Activated B cell treated with CpG ODN at 0.5 μM for 24 hours (primary cell): ENCODE measurements around the gene RABGAP1L. TPM values are rescaled to one million over a fixed set of nuclear protein-coding genes. Genes with fewer than 3 reads are reported as not detected.
"Not testable (repeated sequence)": the region's sequence is repeated elsewhere in the genome, so short reads cannot be mapped to it uniquely, and the experiment has no call there.

Experiments used
- ATAC-seq: fragments of 200-7000 bp; cut with Tn5 transposase; one replicate; pipeline ENCODE4 v1.10.0; 2021; ENCODE audit warnings: low read depth, mild to moderate bottlenecking, moderate library complexity
- CTCF ChIA-PET: fragments of 350-600 bp; sonication (Branson Sonifier 250); formaldehyde crosslinking; loops from one replicate; lab custom pipeline; 2021; ENCODE audit warnings: antibody characterized with exemption; lab: Charles Lee
- POLR2A ChIA-PET: fragments of 350-600 bp; sonication (Branson Sonifier 250); formaldehyde crosslinking; loops from one replicate; lab custom pipeline; 2021; ENCODE audit warnings: antibody characterized with exemption; lab: Charles Lee
- DNase-seq: peaks from one replicate; pipeline ENCODE4 v3.0.0; 2022
- H3K27ac Mint-ChIP-seq: one replicate; pipeline ENCODE4 v1.8.0; 2020; ENCODE audit warnings: mixed read lengths
- H3K27me3 Mint-ChIP-seq: one replicate; pipeline ENCODE4 v1.8.0; 2021; ENCODE audit warnings: mixed read lengths
- H3K36me3 Mint-ChIP-seq: one replicate; pipeline ENCODE4 v1.8.0; 2021; ENCODE audit warnings: low read depth, mixed read lengths
- H3K4me1 Mint-ChIP-seq: one replicate; pipeline ENCODE4 v1.8.0; 2021; ENCODE audit warnings: mixed read lengths
- H3K4me3 Mint-ChIP-seq: one replicate; pipeline ENCODE4 v1.8.0; 2020; ENCODE audit warnings: mild to moderate bottlenecking, mixed read lengths
- H3K9me3 Mint-ChIP-seq: one replicate; pipeline ENCODE4 v1.8.0; 2020; ENCODE audit warnings: mixed read lengths
- intact Hi-C: fragments of 100-400 bp; cut with micrococcal nuclease; formaldehyde crosslinking; loops from one replicate; pipeline ENCODE4 v1.15.1; 2024
- total RNA-seq: library from RNA; stranded (reverse); gene quantifications from 2 replicates; pipeline ENCODE4 v1.2.3, GENCODE V29; 2022
- TF ChIP-seq, protein P1 (sequence below): fragments of 200-600 bp; IDR thresholded peaks from one replicate; pipeline ENCODE4 v1.8.0; 2022; ENCODE audit warnings: antibody characterized with exemption, mild to moderate bottlenecking

The RABGAP1L gene
- total RNA-seq, 1 donor from 2014 or later, result 126 TPM

DNA sequence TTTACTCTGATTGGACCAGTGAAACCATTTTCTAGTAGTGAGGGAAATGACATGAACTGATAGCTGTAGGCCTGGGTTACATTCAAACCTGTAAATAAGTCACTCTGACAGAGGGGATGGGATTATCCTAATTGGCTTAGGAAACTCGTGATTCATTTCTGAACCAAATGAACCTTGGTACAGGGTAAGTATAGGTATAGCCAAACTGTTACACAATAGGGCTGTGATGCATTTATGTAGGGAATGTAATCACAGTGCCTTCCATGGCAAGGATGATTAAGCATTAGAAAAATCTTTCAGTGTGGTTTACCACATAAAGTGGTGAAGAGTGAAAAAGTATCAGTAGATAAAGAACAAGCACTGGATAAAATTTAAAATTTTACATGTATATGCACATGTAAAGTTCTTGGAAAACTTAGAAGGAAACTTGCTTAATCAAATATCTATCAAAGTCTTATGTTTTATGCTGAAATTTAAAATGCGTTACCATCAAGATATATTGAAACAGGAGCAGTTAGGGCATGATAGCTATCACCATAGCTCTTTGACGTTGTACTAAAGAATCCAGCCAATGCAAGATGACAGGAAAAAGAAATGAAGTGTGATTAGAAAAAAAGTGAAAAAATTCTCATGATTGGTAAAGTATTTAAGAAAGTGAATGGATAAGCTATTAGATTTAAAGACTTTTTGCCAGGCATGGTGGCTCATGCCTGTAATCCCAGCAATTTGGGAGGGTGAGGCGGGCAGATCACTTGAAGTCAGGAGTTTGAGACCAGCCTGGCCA is 63.0 kb downstream of the RABGAP1L start:
- peaks cover 2% of the 10 kb centered on the region for H3K9me3 Mint-ChIP-seq
- ChIA-PET POLR2A (interaction anchor here (0.7 kb wide), 1 partner anchor 249 kb away, joined by 3 read pairs; no protein-coding TSS in a partner anchor), CTCF (interaction anchor here (0.5 kb wide), 1 partner anchor 57 kb away, joined by 3 read pairs; no protein-coding TSS in a partner anchor)
- H3K4me3 Mint-ChIP-seq, result no peak overlapping the region
- peaks cover 48% of the 10 kb centered on the region for H3K36me3 Mint-ChIP-seq
- no peaks in the 10 kb centered on the region for H3K27me3 Mint-ChIP-seq
- DNase-seq (no peak), ATAC-seq (no peak)
- peak overlapping the region; percentile 73 for H3K27ac Mint-ChIP-seq
- H3K4me1 Mint-ChIP-seq, result peaks cover 47% of the 10 kb centered on the region
- intact Hi-C loops, result no loop called here
- TF ChIP-seq, protein P1, sequence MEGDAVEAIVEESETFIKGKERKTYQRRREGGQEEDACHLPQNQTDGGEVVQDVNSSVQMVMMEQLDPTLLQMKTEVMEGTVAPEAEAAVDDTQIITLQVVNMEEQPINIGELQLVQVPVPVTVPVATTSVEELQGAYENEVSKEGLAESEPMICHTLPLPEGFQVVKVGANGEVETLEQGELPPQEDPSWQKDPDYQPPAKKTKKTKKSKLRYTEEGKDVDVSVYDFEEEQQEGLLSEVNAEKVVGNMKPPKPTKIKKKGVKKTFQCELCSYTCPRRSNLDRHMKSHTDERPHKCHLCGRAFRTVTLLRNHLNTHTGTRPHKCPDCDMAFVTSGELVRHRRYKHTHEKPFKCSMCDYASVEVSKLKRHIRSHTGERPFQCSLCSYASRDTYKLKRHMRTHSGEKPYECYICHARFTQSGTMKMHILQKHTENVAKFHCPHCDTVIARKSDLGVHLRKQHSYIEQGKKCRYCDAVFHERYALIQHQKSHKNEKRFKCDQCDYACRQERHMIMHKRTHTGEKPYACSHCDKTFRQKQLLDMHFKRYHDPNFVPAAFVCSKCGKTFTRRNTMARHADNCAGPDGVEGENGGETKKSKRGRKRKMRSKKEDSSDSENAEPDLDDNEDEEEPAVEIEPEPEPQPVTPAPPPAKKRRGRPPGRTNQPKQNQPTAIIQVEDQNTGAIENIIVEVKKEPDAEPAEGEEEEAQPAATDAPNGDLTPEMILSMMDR, result no peak

DNA sequence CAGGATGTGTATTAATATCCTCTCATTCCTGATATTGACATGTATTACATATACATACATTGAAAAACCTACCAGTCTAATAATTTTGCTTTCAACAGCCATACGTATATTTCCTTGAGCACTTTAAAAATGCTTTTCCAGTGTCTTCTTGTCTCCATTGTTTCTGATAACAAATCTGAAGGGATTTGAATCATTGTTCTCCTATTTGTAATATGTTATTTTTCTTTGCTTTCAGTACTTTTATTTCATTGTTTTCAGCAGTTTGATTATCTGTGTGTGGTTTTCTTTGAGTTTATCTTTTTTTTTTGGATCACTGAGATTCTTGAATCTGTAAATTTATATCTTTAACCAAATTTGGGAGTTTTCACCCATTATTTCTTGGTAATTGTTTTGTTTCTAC is 65.3 kb downstream of the RABGAP1L start:
- peaks cover 51% of the 10 kb centered on the region for H3K4me1 Mint-ChIP-seq
- peaks cover 5% of the 10 kb centered on the region for H3K9me3 Mint-ChIP-seq
- TF ChIP-seq, protein P1, result no peak
- H3K36me3 Mint-ChIP-seq, result peaks cover 67% of the 10 kb centered on the region
- H3K4me3 Mint-ChIP-seq, result no peak overlapping the region
- no peak overlapping the region for H3K27ac Mint-ChIP-seq
- intact Hi-C loops, result no loop called here
- ChIA-PET POLR2A (no interaction called here), CTCF (no interaction called here)
- ATAC-seq (no peak), DNase-seq (no peak)
- H3K27me3 Mint-ChIP-seq, result no peaks in the 10 kb centered on the region

DNA sequence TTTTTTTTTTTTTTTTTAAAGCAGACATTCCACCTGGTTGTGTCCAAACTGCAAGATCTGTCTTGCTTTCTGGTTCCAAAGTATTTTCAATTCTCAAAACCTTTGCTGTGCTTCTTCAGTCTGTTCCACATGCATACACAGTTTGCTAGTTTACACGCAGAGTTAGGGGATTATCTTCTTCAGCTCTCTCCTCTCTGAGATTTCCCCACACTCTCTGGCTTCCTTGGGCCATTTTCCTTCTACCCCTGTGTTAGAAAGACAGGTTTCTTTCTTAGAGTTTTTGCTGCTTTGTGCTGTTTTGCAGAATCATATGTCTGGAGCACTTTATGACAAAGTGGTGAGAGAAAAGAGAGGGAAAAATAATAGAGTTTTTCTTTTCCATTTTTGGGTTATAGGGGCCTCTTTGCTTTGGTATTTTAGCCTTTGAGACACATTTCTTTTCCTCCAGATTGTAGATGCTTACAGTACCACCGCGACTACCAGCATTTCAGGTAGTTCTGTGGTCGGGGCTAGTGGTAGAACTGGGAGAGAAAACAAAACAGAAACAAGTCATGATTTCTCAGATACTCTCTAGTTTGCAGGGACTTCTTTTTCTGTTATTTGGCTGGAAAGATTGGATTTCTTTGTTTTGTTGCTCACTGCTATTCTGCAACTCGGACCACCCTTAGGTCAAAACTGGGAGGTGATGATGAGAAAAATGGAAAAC is 66.3 kb downstream of the RABGAP1L start:
- H3K4me1 Mint-ChIP-seq, result peaks cover 45% of the 10 kb centered on the region
- H3K36me3 Mint-ChIP-seq, result peaks cover 74% of the 10 kb centered on the region
- DNase-seq (no peak), ATAC-seq (no peak)
- ChIA-PET CTCF (no interaction called here), POLR2A (no interaction called here)
- TF ChIP-seq, protein P1, result no peak
- intact Hi-C loops, result no loop called here
- H3K27me3 Mint-ChIP-seq, result no peaks in the 10 kb centered on the region
- no peak overlapping the region for H3K4me3 Mint-ChIP-seq
- peak overlapping the region; percentile 0 for H3K27ac Mint-ChIP-seq
- peaks cover 5% of the 10 kb centered on the region for H3K9me3 Mint-ChIP-seq

DNA sequence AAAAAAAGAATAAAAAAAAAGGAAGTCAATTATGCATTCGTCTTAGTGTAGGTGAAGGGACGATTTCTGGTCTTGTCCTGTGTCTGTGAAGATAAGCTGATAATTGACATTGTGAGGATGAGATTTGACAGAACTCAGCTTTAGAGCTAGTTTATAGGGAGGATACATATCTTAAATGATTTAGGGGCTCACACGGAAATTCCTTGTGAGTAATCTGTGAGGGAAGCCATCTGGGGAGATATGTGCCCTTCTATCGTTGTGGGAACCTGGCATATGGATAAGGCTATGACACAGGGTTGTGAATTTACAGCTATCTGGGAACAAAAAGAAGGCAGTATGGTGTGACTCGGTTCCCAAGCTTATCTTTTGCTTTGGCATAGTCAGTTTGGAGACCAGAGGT is 71.1 kb downstream of the RABGAP1L start:
- TF ChIP-seq, protein P1, result no peak
- Mint-ChIP-seq H3K4me3 (no peak overlapping the region), H3K9me3 (peaks cover 8% of the 10 kb centered on the region), H3K27me3 (no peaks in the 10 kb centered on the region), H3K36me3 (peaks cover 61% of the 10 kb centered on the region), H3K27ac (peak overlapping the region; percentile 19), H3K4me1 (peaks cover 22% of the 10 kb centered on the region)
- ATAC-seq (no peak), DNase-seq (no peak)
- intact Hi-C loops, result no loop called here
- CTCF ChIA-PET, result no interaction called here
- POLR2A ChIA-PET, result no interaction called here

DNA sequence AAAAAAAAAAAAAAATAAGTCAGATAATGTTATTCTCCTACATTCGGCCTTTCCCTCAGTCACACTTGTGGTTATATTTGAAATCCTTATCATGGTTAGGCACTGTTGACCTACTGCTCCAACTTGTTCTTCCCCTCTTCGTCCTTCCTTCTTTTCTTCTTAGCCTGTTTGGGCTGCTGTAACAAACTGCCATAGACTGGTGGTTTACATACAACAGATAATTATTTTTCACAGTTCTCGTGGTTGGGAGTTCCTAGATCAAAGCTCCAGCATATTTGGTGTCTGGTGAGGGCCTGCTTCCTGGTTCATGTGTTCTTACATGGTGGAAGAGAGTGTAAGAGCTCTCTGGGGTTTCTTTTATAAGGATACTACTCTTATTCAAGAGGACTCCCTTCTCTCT is 73.4 kb downstream of the RABGAP1L start:
- H3K27ac Mint-ChIP-seq, result no peak overlapping the region
- intact Hi-C loops, result no loop called here
- POLR2A ChIA-PET, result no interaction called here

DNA sequence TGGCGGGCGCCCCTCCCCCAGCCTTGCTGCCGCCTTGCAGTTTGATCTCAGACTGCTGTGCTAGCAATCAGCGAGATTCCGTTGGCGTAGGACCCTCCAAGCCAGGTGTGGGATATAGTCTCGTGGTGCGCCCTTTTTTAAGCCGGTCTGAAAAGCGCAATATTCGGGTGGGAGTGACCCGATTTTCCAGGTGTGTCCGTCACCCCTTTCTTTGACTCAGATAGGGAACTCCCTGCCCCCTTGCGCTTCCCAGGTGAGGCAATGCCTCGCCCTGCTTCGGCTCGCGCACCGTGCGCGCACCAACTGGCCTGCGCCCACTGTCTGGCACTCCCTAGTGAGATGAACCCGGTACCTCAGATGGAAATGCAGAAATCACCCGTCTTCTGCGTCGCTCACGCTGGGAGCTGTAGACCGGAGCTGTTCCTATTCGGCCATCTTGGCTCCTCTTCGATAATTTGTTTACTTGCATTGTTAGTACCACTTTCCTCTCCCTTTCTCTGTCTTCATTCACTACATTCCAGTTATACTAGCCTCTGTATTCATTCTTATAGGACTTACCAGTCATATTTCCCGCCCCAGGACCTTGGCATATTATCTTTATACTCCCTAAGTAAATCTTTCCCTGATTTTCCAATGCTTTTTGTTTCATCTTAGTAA is 79.7 kb downstream of the RABGAP1L start:
- intact Hi-C loops, H3K4me1 Mint-ChIP-seq, POLR2A ChIA-PET, H3K27ac Mint-ChIP-seq, H3K9me3 Mint-ChIP-seq, ATAC-seq, H3K27me3 Mint-ChIP-seq, DNase-seq, CTCF ChIA-PET, H3K4me3 Mint-ChIP-seq: not testable (repeated sequence)
- H3K36me3 Mint-ChIP-seq, result peaks cover 46% of the 10 kb centered on the region

More for the DNA sequence above, 73.4 kb downstream of the RABGAP1L start:
- ATAC-seq (no peak), DNase-seq (no peak)
- peaks cover 4% of the 10 kb centered on the region for H3K4me1 Mint-ChIP-seq
- TF ChIP-seq, protein P1, result no peak
- CTCF ChIA-PET, result no interaction called here
- peaks cover 45% of the 10 kb centered on the region for H3K36me3 Mint-ChIP-seq
- H3K4me3 Mint-ChIP-seq, result no peak overlapping the region
- no peaks in the 10 kb centered on the region for H3K27me3 Mint-ChIP-seq
- peaks cover 8% of the 10 kb centered on the region for H3K9me3 Mint-ChIP-seq
